Vagina (tissue), 2 donors: Measurements from ENCODE around the gene COL23A1. TPM values are rescaled to one million over a fixed set of nuclear protein-coding genes. Genes with fewer than 3 reads are reported as not detected.

Source experiments
- DNase-seq, 2 donors: peaks; one replicate each; pipeline ENCODE4 v3.0.0-alpha.2; 2017; ENCODE audit errors: extremely low spot score in 2 of 2
- H3K27ac ChIP-seq: fragments of 200-600 bp; sonication (generic); one replicate; pipeline ENCODE4 v1.5.1; 2019
- H3K27me3 ChIP-seq: fragments of 200-600 bp; sonication (generic); one replicate; pipeline ENCODE4 v1.5.1; 2019
- H3K36me3 ChIP-seq, 2 donors: fragments of 200-600 bp; sonication (generic); one replicate each; pipeline ENCODE4 v1.5.1; 2017 to 2019
- H3K4me1 ChIP-seq: fragments of 200-600 bp; sonication (generic); one replicate; pipeline ENCODE4 v1.5.1; 2019
- H3K4me3 ChIP-seq, 2 donors: fragments of 200-600 bp; sonication (generic); 1 replicate in 1 of 2; 2 replicates in 1 of 2; pipeline ENCODE4 v1.5.1; 2016 to 2019
- H3K9me3 ChIP-seq: fragments of 200-600 bp; sonication (generic); one replicate; pipeline ENCODE4 v1.5.1; 2019
- CTCF ChIP-seq, 3 experiments: fragments of 450-650 bp in 2 of 3; fragments of 200-600 bp in 1 of 3; sonication (generic) in 1 of 3; IDR thresholded peaks; one replicate each; pipeline ENCODE4 v1.5.1; 2017 to 2019; ENCODE audit warnings: antibody characterized with exemption in 3 of 3, mild to moderate bottlenecking in 2 of 3, moderate library complexity in 2 of 3
- POLR2A ChIP-seq, 2 donors: fragments of 450-650 bp; IDR thresholded peaks; one replicate each; pipeline ENCODE4 v1.6.1; 2017; ENCODE audit warnings: antibody characterized with exemption in 2 of 2, mild to moderate bottlenecking in 2 of 2, moderate library complexity in 2 of 2
- POLR2AphosphoS5 ChIP-seq, 2 donors: sonication (generic); formaldehyde crosslinking; IDR thresholded peaks; one replicate each; pipeline ENCODE4 v1.9.0; 2017; ENCODE audit warnings: antibody characterized with exemption in 2 of 2, mild to moderate bottlenecking in 2 of 2, low read depth in 1 of 2; ENCODE audit not compliant: insufficient read depth in 1 of 2
- intact Hi-C: fragments of 100-400 bp; cut with DNase I; formaldehyde crosslinking; loops from one replicate; pipeline ENCODE4 v1.15.1; 2023
- total RNA-seq: library from RNA; depleted of rRNA; stranded (reverse); fragments of >200 nt; gene quantifications from one replicate; pipeline ENCODE4 v1.2.3, GENCODE V29; 2016

Gene COL23A1
- total RNA-seq, 1 donor from 2014 or later = 3.7 TPM

GRCh38 chr5:178346607-178347334, 243.4 kb downstream of the COL23A1 start:
- intact Hi-C loops = loop anchor here (10.0 kb wide), 1 partner anchor 1662 kb away; no protein-coding TSS in a partner anchor
- no peaks in the 10 kb centered on the region for H3K9me3 ChIP-seq
- DNase-seq = no peak

GRCh38 chr5:178343306-178343705, 246.9 kb downstream of the COL23A1 start:
- Histone ChIP-seq H3K4me1 (peaks cover 7% of the 10 kb centered on the region), H3K27ac (no peak overlapping the region), H3K4me3 (no peak overlapping the region), H3K27me3 (no peaks in the 10 kb centered on the region), H3K9me3 (no peaks in the 10 kb centered on the region), H3K36me3 (no peaks in the 10 kb centered on the region)
- no peak for TF ChIP-seq CTCF (IDR thresholded peaks at IDR 0.05)
- TF ChIP-seq POLR2A (IDR thresholded peaks at IDR 0.05) = no peak
- DNase-seq = no peak
- intact Hi-C loops = loop anchor here (10.0 kb wide), 1 partner anchor 1659 kb away; no protein-coding TSS in a partner anchor

More at GRCh38 chr5:178346607-178347334, 243.4 kb downstream of the COL23A1 start:
- Histone ChIP-seq H3K27ac (no peak overlapping the region), H3K4me1 (no peaks in the 10 kb centered on the region), H3K4me3 (no peak overlapping the region), H3K27me3 (no peaks in the 10 kb centered on the region), H3K36me3 (no peaks in the 10 kb centered on the region)
- no peak for TF ChIP-seq POLR2A (IDR thresholded peaks at IDR 0.05)
- TF ChIP-seq POLR2AphosphoS5 (IDR thresholded peaks at IDR 0.05; ENCODE audit: insufficient read depth in 1 of 2, low read depth in 1 of 2) = no peak
- TF ChIP-seq CTCF (IDR thresholded peaks at IDR 0.05) = no peak

DNA sequence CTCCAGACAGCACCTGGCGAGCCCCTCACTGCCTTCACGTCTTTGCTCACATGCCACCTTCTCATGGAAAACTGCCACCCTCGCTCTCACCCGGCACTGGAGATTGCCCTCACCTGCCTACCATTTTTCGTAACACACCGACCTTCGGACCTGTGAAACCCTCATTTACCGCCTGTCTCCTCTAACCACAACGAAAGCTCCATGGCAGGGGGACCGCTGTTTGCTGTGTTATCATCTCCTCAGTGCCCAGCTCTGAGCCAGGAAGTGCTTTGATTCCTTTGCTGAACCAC, 248.4 kb downstream of the COL23A1 start:
- no peaks in the 10 kb centered on the region for H3K9me3 ChIP-seq
- no peak for DNase-seq
- H3K4me3 ChIP-seq = no peak overlapping the region
- no peak overlapping the region for H3K27ac ChIP-seq
- H3K4me1 ChIP-seq = peaks cover 7% of the 10 kb centered on the region
- TF ChIP-seq POLR2AphosphoS5 (IDR thresholded peaks at IDR 0.05; ENCODE audit: insufficient read depth in 1 of 2, low read depth in 1 of 2) (no peak), CTCF (IDR thresholded peaks at IDR 0.05) (no peak), POLR2A (IDR thresholded peaks at IDR 0.05) (no peak)
- H3K36me3 ChIP-seq = no peaks in the 10 kb centered on the region
- no peaks in the 10 kb centered on the region for H3K27me3 ChIP-seq
- intact Hi-C loops = loop anchor here (10.0 kb wide), 1 partner anchor 1657 kb away; no protein-coding TSS in a partner anchor

GRCh38 chr5:178341091-178341850, 248.9 kb downstream of the COL23A1 start:
- DNase-seq = no peak
- no peak overlapping the region for H3K27ac ChIP-seq
- H3K4me3 ChIP-seq = no peak overlapping the region
- TF ChIP-seq POLR2AphosphoS5 (IDR thresholded peaks at IDR 0.05; ENCODE audit: insufficient read depth in 1 of 2, low read depth in 1 of 2) (no peak), POLR2A (IDR thresholded peaks at IDR 0.05) (no peak), CTCF (IDR thresholded peaks at IDR 0.05) (no peak)
- H3K9me3 ChIP-seq = no peaks in the 10 kb centered on the region
- intact Hi-C loops = loop anchor here (10.0 kb wide), 1 partner anchor 1656 kb away; no protein-coding TSS in a partner anchor
- no peaks in the 10 kb centered on the region for H3K27me3 ChIP-seq
- peaks cover 7% of the 10 kb centered on the region for H3K4me1 ChIP-seq
- H3K36me3 ChIP-seq = no peaks in the 10 kb centered on the region

DNA sequence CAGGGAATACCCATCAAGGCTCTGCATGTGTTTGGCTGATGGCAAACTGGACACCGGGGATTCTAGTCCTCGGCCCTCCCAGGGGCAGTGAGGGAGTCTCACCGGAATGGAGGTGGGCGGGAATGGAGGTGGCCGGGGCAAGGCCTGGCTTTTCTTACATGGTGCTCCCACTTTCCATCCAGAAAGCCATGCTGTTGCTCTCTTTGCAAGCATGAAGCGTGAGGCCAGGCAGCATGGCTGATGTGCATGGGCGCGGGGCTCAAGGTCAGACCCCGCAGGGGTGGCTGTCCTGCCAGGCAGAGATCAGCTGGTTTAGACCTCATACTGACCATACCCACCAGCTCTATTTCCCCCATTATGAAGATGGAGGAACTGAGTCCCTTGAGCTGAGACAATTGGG, 249.6 kb downstream of the COL23A1 start:
- H3K4me1 ChIP-seq = peaks cover 7% of the 10 kb centered on the region
- H3K4me3 ChIP-seq = no peak overlapping the region
- H3K27me3 ChIP-seq = no peaks in the 10 kb centered on the region
- no peaks in the 10 kb centered on the region for H3K9me3 ChIP-seq
- DNase-seq = no peak
- H3K27ac ChIP-seq = no peak overlapping the region
- no peak for TF ChIP-seq POLR2A (IDR thresholded peaks at IDR 0.05)
- no peak for TF ChIP-seq POLR2AphosphoS5 (IDR thresholded peaks at IDR 0.05; ENCODE audit: insufficient read depth in 1 of 2, low read depth in 1 of 2)
- no peak for TF ChIP-seq CTCF (IDR thresholded peaks at IDR 0.05)
- no peaks in the 10 kb centered on the region for H3K36me3 ChIP-seq
- intact Hi-C loops = loop anchor here (10.0 kb wide), 1 partner anchor 1656 kb away; no protein-coding TSS in a partner anchor
